ENCODE results near the gene CELF2. TPM values are rescaled to one million over a fixed set of nuclear protein-coding genes. Genes with fewer than 3 reads are reported as not detected.
A peak's percentile ranks its signal among the peaks of the same experiment; 100 is the strongest.

The CELF2 gene
- total and polyA plus RNA-seq, 8 donors: 58.0 to 107 (median 65.9) TPM

GRCh38 chr10:11232222-11232961, 214.7 kb downstream of the CELF2 start:
- Histone ChIP-seq H3K4me1 (peaks cover 4 to 38% of the 10 kb centered on the region in 2 donors), H3K9me3 (no peaks in the 10 kb centered on the region), H3K4me3 (no peak overlapping the region), H3K27ac (no peak overlapping the region), H3K27me3 (no peaks in the 10 kb centered on the region), H3K36me3 (peaks cover 0 to 15% of the 10 kb centered on the region in 2 donors)
- intact Hi-C loops (cut with DNase I): no loop called here
- TF ChIP-seq CTCF (IDR thresholded peaks at IDR 0.05): no peak
- DNase-seq (no peak), ATAC-seq (no peak)

DNA sequence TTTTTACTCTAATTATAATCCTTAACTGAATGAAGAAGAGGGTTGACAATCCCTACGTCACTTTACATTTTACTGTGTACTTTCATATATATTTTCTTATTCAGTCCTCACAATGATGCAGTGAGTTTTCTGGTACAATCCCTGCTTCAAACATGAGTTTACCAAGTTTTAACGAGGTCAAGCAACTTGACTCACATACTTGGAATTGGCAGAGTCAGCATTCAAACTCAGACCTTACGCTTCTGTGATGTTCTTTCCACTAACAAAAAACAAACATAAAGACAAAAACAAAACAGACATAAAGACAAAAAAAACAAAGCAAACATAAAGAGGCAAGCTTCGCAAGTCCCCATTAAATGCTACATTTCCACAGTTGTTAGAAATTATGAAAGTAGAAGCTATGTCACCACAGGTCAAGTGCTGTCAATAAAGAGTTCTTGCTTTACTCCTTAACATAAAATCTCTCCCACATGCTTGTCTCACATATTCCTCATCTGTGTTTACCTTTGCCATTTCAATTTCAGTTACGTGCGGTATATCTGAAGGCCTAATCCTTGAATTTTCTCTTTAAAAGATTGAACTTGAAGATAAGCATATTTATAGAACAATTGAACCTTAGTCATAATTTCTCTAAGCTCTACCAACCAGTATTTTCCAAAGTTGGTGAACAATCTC, 217.3 kb downstream of the CELF2 start:
- ATAC-seq (peak; percentile 66), DNase-seq (peak in 1 of 4 donors; percentile 27)
- no peaks in the 10 kb centered on the region for H3K27me3 ChIP-seq
- H3K9me3 ChIP-seq: no peaks in the 10 kb centered on the region
- H3K36me3 ChIP-seq: peaks cover 0 to 10% of the 10 kb centered on the region in 2 donors
- intact Hi-C loops (cut with DNase I): no loop called here
- no peak overlapping the region for H3K27ac ChIP-seq
- peaks cover 0 to 36% of the 10 kb centered on the region in 2 donors for H3K4me1 ChIP-seq
- no peak overlapping the region for H3K4me3 ChIP-seq
- no peak for TF ChIP-seq CTCF (IDR thresholded peaks at IDR 0.05)

GRCh38 chr10:11235771-11236170, 218.1 kb downstream of the CELF2 start:
- H3K36me3 ChIP-seq: peaks cover 0 to 10% of the 10 kb centered on the region in 2 donors
- DNase-seq (no peak), ATAC-seq (no peak)
- no peaks in the 10 kb centered on the region for H3K9me3 ChIP-seq
- no peak overlapping the region for H3K4me3 ChIP-seq
- H3K27me3 ChIP-seq: no peaks in the 10 kb centered on the region
- H3K27ac ChIP-seq: no peak overlapping the region
- H3K4me1 ChIP-seq: peaks cover 0 to 36% of the 10 kb centered on the region in 2 donors
- no peak for TF ChIP-seq CTCF (IDR thresholded peaks at IDR 0.05)
- intact Hi-C loops (cut with DNase I): no loop called here

- TF ChIP-seq CTCF (IDR thresholded peaks at IDR 0.05): no peak
Measured at GRCh38 chr10:11236234-11236633, 218.6 kb downstream of the CELF2 start.

DNA sequence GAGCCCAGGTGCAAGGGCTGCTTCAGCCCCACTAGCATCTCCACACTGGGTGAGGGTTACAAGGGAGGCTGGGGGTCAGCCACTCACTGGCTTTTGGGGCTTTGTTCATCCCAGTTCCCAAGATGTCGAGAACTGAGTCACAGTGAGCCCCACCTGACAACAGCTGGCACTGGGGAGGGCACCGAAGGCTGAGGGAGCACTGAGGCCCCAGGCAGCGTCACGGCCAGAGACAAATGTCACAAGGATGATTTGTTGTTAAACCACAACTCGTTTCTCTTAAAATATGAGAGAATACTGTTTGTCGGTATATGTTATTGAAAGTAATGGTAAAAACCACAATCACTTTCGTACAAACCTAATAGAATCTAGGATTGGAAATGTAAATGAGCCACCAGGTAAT, 219.9 kb downstream of the CELF2 start:
- TF ChIP-seq CTCF (IDR thresholded peaks at IDR 0.05): no peak
- no peaks in the 10 kb centered on the region for H3K27me3 ChIP-seq
- H3K9me3 ChIP-seq: no peaks in the 10 kb centered on the region
- no peak overlapping the region for H3K4me3 ChIP-seq
- intact Hi-C loops (cut with DNase I): no loop called here
- peaks cover 0 to 10% of the 10 kb centered on the region in 2 donors for H3K36me3 ChIP-seq
- DNase-seq: no peak
- H3K27ac ChIP-seq: no peak overlapping the region
- ATAC-seq: no peak
- H3K4me1 ChIP-seq: peaks cover 0 to 46% of the 10 kb centered on the region in 2 donors

More at GRCh38 chr10:11236234-11236633, 218.6 kb downstream of the CELF2 start:
- Histone ChIP-seq H3K27ac (no peak overlapping the region), H3K27me3 (no peaks in the 10 kb centered on the region), H3K9me3 (no peaks in the 10 kb centered on the region), H3K4me3 (no peak overlapping the region), H3K4me1 (peaks cover 0 to 36% of the 10 kb centered on the region in 2 donors), H3K36me3 (peaks cover 0 to 10% of the 10 kb centered on the region in 2 donors)
- DNase-seq (no peak), ATAC-seq (no peak)
- intact Hi-C loops (cut with DNase I): no loop called here

Data from left lung (tissue), 10 donors.